Suppressor macrophage treated with lipopolysaccharide for 1 hour (primary cell): ENCODE data around the gene RNF19B.

Source experiments
- DNase-seq, 3 donors: peaks; one replicate each; pipeline ENCODE4 v3.0.0-alpha.2; 2020 to 2022

RNF19B gene

DNA sequence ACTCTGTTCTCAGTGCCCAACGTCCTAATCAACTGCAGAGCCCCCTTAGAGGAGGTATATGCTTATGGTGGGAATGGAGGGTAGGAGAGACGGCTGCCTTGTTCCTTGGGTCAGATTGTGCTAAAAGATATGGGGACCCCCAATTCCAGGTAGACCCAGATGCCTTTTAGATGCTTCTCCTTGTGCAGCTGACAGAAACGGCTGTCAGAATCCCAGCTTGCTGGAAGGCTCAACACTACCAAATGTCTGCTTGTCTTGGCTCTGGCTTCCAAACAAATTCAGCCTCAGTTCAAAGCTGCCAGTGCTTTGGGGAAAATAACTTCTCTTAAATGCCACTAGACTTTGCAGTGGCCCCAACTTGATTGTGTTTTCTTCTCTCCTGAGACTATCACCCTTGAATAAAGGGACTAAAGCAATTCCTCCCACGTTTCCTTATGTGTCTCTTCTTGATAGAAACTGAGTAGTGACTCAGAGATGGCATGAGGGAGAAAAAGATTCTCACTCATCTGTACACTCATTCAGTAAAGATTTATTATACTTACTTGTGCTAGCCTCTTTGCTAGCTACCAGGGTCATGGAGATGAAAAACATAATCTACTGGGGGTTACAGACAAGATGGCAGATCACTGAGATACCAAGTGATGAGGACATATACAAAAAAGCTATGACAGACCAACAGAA, 3.4 kb upstream of the RNF19B start:
- DNase-seq = peak in 2 of 3 donors; percentile 58 to 72

DNA sequence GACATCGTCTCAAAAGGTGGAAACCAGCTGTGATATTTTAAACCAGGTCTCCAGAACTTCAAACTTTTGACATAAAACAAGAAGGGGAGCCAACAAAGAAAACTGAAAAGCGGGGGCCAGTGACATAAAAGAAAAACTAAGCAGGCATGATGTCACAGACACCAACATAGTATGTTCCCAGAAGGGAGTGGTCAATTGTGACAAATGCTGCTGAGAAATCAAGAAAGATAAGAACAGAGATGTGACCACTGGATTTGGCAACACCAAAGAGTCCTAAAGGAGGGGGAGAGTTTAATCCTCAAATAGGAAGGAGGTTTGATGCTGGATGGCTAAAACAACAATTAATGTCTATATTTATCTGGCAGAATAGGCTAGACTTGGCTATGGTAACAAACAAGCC, 2.3 kb upstream of the RNF19B start:
- DNase-seq = peak in 2 of 3 donors; percentile 52 to 68

DNA sequence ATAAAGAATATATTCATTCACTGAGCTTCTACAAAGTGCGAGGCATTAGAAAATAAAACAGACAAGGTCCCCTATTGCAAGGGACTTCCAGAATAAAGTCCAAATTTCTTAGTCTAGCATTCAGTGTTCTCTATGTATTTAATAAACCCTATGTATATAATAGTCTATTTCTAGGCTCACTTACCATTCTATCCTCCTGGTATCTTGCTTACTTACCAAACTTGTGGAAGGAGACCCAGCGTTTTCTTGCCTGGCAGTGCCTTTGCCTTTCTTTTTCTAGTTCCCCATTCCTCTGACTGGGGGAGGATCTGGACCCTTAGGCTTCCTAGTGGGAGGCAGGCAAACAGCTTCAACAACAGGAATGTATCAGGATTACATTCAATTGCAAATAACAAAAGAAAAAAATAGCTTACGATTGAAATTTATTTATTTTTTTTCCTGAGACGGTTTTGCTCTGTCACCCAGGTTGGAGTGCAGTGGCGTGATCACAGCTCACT, 690 bp upstream of the RNF19B start:
- DNase-seq = peak in 2 of 3 donors; percentile 48 to 57

DNA sequence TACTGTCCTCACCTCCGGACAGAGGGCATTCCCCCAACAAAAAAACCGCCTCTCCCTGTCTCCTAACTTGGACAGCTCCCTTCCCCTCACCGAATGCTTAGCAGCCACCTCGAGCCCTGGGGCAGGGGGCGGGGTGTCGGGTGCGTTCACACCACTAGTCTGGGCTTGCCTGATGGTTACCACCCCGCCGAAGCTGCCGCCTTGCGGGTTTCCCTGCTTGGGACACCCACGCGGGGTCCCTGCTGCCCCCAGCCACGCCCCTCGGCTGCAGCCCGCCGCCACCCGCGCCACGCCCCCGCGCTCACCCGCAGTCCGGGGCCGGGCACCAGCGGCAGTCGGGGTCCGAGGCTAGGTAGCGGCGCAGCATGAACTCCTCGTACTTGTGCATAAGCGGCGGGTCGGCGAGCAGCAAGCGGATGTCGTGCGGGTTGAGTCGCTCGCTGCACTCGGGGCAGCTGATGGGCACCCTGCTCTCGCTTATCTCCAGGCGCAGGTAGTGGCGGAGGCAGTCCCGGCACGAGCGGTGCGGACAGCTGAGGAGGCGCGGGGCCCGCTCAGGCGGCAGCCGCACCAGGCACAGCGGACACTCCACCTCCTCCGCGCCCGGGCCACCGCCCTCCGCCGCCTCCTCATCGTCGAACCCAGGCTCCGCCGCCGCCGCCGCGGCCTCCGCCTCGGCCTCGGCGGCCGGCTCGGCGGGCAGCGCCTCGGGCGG, 706 bp downstream of the RNF19B start:
- DNase-seq = peak; percentile 83 to 93 (median 89)

DNA sequence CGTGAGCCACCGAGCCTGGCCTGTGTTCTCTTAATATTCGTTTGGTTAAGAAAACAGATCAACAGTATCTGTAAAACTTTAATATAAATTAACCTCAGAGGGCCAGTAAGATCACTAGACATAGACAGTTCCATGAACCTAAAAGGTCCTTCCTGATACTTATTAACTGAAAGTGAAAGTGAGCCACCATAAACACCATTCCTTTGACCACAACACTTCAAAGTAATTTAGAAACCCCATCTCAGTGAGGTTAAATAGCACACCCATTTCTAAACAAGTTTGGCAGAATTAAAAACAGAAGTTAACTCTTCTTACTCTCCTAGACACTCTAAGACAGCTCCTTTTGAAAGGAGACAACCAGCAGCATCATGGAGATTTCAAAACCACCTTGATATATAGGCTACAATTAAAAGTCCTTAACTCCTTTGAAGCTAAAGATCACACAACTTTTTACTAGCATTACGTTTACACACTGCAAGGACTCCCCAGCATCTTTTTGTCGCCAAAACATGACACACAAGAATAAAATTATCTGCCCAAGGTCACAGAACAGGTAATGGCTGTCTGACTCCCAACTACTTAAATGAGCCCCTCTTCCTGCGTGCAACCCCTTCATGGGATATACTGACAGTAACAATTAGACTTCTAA, 2.2 kb downstream of the RNF19B start:
- peak in 2 of 3 donors; percentile 64 to 77 for DNase-seq

DNA sequence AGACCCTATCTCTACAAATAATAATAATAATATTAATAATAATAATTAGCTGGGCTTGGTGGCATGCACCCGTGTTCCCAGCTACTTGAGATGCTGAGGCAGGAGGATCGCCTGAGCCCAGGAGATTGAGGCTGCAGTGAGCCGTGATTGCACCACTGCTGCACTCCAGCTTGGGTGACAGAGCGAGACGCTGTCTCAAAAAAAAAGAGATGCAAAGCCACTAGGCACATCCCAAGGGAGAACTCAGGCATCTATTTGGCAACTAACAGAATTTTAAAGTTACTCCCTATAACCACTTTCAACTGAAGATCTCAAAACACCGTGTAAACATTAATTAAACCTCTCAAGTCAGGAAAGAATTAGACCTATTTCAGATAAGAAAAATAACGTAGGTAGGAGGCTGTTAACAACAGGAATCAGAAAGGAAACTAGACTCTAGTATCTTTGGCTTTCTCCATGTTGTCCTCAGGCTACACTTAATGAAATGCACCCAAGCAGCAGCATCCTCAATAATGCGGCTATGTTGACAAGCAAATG, 3.7 kb downstream of the RNF19B start:
- peak in 2 of 3 donors; percentile 29 to 35 for DNase-seq

DNA sequence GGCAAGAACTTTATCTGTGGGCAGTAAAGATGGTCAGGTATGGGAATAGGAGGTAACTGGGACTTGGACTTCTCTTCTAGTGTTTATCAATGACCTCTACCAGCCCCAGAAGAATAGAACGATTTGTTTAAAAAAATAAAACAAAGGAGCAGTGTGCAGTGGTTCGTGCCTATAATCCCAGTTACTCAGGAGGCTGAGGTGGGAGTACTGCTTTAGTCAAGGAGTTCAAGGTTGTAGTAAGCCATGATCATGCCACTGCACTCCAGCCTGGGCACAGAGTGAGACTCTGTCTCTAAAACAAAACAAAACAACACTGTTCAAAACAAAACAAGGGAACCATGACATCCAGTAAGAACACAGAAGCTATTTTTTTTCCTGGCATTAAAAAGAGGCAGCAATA, 4.3 kb downstream of the RNF19B start:
- peak in 2 of 3 donors; percentile 16 to 29 for DNase-seq

DNA sequence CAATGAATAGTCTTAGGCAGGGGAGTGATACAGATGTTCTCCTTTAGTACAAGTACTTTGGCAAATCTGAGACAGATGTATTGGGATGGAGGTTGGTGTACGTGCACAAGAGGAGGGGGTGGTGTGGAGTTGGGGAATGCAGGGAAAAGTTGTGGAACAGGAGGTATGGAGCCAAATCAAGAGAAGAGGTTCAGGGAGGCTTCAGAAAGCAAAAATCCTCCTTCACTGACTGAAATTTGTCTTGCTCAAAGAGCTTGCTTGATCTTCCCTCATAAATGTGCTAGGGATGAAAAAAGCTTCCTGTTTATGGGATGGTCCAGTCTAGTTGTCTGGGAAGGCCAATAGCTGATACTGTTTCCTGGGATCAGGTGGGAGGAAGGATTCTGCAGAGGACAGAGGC, 5.8 kb downstream of the RNF19B start:
- DNase-seq = peak in 2 of 3 donors; percentile 21 to 23

DNA sequence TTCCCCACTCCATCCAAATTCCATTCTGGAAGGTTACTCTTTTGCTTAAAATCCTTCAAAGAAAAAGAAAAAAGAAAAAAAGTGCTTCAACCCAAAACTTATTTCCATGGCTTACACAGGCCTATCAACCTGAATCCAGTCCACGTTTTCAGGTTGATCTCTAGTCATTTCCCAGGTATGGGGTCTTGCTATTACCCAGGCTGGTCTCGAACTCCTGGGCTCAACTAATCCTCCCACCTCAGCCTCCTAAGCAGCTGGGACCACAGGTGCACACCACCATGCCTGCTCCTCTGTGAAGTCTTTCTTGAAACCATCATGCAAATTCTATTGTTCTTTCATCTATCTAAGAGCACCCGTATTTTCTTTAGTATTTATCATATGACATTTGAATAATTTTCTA, 7.6 kb downstream of the RNF19B start:
- DNase-seq = no peak

DNA sequence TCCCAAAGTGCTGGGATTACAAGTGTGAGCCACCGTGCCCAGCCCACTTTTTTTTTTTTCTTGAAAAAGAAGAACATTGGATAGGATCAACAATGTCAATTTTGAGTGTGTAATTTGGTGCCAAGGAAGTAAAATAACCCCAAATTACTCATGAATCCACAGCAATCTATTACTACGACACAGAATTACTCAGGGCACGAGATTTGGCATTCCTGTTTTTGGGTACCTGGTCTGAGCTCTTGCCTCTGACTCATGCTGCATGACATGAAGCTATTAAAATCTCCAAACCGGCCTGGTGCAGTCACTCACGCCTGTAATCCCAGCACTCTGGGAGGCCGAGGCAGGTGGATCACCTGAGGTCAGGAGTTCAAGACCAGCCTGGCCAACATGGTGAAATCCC, 10.4 kb downstream of the RNF19B start:
- peak in 2 of 3 donors; percentile 70 to 78 for DNase-seq

DNA sequence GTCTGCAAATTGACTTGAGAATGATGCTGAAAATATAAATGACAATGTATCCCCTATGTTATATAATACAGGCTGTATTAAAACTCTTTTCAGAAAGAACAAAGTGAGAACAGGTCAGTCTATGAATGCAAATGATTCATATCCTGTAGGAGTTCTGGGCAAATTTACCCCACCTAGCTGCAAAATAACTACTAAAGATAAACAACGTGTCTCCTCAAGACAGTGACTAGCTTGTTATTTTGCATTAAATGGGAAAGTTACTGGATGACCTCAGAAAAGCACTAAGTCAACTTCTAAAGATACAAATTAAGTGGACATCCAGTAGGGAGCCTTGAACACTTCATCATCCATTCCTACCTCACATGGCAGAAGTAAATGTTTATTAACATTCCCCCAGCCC, 11.1 kb downstream of the RNF19B start:
- DNase-seq = peak; percentile 48 to 87 (median 75)

DNA sequence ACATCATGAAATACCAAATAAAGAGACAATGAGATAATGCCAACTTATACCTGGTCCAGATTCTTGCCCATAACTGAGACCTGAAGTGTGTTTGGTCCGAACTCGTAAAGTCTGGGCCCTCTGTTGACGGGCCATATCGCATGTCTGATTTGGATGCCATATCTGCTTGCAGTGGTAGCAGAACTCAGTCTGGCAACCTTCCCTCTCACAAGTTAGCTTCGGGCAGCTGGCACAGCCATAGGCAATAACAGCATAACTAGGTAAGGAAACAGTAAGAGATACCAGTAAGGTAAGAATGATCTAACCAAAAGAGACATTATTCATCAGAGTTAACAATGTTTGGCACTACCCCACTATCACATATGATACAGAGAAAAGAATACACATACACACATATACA, 15.1 kb downstream of the RNF19B start:
- no peak for DNase-seq

DNA sequence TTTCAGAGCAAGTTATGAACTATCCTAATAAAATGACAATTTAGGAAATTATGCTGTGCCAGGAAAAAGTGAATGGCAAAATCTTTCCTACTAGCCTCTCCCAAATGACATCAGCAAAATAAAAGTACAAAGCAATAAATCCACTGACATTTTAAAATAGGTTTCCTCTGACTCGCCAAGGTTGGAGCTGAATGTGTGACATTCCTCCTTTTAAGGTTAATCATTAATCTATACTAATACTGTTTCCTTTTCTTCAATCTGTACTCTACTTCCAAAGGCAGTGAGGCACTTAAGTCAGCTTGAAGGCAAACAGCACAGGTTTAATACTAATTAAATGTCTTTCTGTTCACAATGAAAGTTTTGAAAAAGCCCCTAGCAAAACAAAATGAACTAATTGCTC, 15.7 kb downstream of the RNF19B start:
- DNase-seq = no peak

DNA sequence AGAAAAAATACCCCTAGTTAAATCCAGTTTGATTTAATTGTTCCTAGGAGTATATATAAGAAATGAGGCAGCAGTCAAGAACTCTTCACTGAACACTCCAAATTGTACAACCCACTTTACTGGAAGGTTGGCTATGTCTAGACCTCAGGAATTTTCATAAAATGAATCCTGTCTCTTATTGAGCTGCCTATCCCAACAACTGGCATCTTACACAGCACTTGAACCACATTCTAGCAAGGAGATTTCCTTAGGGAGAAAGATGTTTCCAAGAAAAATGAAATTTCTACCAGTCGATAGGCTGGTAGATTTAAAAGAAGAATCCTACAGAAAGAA, 16.3 kb downstream of the RNF19B start:
- no peak for DNase-seq

DNA sequence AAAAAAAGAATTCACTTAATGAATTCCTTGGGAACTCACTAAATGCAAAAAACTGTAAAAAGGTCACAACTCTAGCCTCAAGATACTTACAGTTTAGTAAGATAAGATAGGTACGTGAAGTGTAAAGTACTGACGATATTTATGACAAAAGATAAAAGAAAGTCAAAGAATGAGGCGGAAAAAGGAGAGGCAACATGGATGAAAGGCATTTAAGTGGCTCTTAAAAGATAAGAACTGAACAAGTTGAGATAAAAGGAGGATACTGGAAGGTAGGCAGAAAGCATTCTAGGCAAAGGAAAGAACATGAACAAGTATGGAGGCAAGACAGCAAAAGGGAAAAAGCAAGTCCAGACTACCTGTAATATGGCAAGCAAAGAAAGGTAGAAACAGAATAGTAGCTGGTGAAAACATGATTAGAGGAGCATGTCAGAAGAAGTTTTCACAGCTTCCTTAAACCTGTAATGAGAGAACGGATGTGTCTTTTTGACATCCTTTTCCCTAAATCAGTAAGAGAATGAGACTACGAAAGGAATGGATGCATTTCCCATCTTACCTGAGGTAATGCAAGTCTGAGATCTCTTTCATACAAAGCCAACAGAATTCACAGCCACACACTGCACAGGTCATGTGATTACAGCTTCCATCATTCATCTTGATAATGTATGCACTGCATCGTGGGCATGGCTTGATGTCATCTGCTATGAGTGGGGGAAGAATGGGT, 16.8 kb downstream of the RNF19B start:
- DNase-seq = no peak

DNA sequence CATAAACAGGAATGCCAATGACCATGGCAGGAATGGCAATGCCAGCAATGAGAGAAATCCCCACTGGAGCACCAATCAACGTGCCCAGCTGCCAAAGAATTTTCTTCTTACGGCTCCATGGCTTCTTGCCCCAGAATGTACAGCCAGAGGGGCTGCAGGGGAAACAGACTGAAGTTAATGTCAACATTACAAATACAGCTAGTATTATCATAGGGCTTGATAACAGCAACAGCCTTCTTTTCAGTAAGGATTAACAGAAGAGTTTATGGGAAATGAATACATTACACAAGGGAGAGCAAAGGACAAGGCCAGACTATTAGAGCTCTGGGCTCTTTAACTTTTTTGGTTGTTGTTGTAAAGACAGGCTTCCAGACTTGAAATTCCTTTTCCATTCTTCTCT, 18.2 kb downstream of the RNF19B start:
- no peak for DNase-seq

DNA sequence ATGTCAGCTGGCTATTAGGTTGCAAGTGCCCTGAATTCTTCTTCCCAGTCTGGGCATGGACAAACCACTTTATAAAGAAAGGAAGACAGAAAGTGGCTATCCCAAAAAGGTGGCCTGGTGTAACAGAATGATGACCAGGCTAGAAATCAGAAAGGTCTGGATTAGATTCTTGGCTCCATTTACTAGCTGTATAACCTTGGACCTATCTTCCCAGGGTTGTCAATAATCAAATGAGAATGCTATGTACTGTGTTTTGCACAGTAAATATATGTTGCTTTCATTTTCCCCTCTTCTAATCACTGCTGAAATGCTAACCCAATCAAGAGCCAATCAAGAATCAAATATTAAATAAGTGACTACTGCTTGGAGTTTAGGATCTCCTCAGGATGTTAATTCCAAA, 20.4 kb downstream of the RNF19B start:
- DNase-seq = no peak

DNA sequence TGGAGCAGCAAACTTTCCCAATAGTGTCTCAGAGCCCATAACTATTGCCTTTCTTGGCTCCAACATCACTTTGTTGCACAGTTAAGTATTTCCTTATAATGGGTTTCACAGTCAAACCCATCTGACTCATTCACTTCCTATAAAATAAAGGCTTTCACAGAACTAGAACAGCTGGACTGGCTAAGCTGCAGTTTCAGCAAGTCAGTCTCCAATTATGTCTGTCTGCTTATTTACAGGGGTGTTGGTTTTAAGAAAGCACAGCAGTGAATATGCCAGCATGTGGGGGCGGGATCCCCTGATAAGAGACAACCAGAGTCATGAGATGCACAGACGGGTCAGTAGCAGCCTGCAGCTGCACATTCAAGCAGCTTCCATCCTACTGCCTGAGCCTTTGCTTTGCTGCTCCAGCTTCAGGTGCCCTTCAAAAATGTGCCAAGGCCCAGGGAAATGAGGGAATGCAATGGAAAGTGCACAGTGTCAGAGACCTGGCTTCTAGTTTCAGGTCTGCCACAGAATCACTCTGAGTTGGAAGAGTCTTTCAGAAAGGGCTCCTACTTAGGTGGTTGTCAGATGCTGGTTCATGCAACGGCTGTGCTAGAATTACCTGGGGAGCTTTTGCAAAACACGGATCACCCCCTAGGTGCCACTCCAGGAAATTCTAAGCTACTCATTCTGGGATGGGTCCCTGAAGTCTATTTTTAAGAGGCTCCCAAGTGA, 24.8 kb downstream of the RNF19B start:
- DNase-seq = peak; percentile 86 to 95 (median 92)

DNA sequence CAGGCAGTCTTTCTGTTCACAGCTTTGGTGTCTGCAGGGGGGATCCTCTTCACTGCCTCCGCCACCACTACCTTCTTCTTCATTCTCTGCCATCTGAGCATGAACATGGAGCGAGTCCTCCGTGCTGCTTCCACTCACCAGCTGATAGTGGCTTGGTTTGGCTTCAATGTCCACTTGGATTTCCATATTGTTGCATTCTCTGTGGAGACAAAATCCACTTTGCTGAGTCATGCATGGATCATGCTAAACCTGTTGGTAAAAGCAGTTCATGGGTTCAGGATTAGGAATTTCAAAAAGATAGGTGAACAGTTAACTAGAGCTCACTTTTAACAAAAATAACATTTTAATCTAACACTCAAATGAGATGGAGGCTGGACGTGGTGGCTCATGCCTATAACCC, 27.5 kb downstream of the RNF19B start:
- DNase-seq = no peak

DNA sequence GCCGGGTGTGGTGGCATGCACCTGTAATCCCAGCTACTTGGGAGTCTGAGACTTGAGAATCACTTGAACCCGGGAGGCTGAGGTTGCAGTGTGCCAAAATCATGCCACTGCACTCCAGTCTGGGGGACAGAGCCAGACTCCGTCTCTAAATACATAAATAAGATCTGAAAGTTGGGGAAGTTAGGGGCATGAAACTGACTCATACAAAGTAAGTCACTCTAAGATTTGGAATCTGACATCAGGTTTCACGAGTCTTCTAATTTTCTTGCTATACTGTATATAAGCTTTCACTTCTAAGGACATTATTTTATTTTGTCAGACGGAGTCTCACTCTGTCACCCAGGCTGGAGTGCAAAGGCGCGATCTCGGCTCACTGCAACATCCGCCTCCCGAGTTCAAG, 30.1 kb downstream of the RNF19B start:
- peak; percentile 52 to 78 (median 74) for DNase-seq

DNA sequence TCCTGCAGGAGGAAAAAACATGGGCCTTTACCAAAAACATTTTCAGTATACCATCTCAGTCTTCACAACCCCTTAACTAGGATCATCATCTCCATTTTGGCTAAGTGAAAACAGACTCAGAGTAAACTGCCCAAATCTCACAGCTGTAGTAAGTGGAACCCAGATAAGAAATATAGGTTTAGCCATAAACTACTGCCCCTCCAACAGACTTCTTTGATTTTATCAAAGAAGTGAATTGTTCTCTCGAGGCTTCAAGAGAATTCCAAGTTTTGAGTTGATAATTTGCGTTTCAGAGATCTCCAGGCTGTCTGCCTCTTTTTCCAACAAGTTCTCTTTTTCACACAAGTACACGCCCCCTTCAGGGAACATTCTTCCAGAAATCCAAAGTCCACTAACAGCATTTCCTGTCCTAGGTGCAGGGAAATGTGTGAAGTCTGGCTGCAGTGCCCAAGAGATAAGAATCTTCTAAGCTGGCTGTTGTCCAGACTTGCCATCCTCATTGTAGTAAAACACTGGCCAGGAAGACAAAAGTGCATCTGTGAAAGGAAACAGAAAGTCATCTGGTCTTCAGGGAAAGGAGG, 30.8 kb downstream of the RNF19B start:
- DNase-seq = no peak

DNA sequence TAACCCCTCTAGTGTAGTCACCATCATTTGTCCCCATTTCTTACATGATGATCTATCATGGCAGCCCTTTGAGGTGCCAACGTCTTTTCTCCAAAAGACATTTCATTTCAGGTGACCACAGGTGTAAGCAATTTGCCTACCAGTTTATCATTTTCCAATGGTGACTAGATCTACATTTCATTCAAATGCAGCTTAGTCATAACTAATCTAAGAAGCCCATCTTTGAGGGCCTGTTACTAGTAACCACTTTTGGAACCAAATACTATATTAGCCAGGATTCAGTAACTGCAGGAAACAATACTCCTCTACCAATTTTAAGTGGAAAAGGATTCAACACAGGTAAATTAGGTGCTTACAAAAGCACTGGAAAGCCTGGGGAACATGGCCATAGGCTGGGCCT, 32.8 kb downstream of the RNF19B start:
- DNase-seq = no peak
